Brain microvascular endothelial cell (primary cell): Measurements from ENCODE around the gene NFE2L3.
"Not testable (repeated sequence)": the region's sequence is repeated elsewhere in the genome, so short reads cannot be mapped to it uniquely, and the experiment has no call there.

Source experiments
- DNase-seq: peaks from one replicate; pipeline ENCODE4 v3.0.0-alpha.2; 2020
- H3K27ac ChIP-seq: fragments of 250-450 bp; sonication (Bioruptor Pico); 2 replicates; pipeline ENCODE4 v1.5.1; 2020; ENCODE audit warnings: mild to moderate bottlenecking, moderate library complexity
- H3K27me3 ChIP-seq: fragments of 250-450 bp; sonication (Bioruptor Pico); replicated peaks from 2 replicates; pipeline ENCODE4 v1.5.1; 2020; ENCODE audit warnings: mild to moderate bottlenecking
- H3K36me3 ChIP-seq: fragments of 250-450 bp; sonication (Bioruptor Pico); replicated peaks from 2 replicates; pipeline ENCODE4 v1.5.1; 2020; ENCODE audit warnings: mild to moderate bottlenecking
- H3K4me3 ChIP-seq: 2 replicates; pipeline ENCODE4 v1.5.1; 2011; ENCODE audit warnings: low read depth, mild to moderate bottlenecking, control low read depth, low read length, moderate library complexity
- in situ Hi-C: cut with HindIII; loops from 2 replicates; pipeline ENCODE4 v1.10.0; 2017; ENCODE audit warnings: low sequenced_read_pairs, low pct_ligation_motif_present
- TF ChIP-seq, protein P1 (sequence below): IDR thresholded peaks from 2 replicates; pipeline ENCODE4 v1.5.1; 2011; ENCODE audit warnings: low read depth, mild to moderate bottlenecking, moderate library complexity, low read length, control low read depth, inconsistent platforms; ENCODE audit errors: missing control alignments

NFE2L3 gene

DNA sequence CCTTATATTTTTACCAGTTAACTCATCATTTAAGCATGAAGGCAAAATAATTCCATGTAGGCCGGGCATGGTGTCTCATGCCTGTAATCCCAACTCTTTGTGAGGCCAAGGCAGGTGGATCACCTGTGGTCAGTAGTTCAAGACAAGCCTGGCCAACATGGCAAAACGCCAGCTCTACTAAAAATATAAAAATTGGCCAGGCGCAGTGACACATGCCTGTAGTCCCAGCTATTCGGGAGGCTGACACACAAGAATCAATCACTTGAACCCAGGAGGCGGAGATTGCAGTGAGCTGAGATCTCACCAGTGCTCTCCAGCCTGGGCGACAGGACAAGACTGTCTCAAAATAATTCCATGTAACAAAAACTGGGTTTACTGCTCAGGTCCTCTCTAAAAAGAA, 30.3 kb downstream of the NFE2L3 start:
- H3K4me3 ChIP-seq = no peak overlapping the region
- in situ Hi-C loops = no loop called here
- no peak for DNase-seq
- H3K27me3 ChIP-seq = no peaks in the 10 kb centered on the region
- H3K27ac ChIP-seq = no peak overlapping the region
- TF ChIP-seq, protein P1, sequence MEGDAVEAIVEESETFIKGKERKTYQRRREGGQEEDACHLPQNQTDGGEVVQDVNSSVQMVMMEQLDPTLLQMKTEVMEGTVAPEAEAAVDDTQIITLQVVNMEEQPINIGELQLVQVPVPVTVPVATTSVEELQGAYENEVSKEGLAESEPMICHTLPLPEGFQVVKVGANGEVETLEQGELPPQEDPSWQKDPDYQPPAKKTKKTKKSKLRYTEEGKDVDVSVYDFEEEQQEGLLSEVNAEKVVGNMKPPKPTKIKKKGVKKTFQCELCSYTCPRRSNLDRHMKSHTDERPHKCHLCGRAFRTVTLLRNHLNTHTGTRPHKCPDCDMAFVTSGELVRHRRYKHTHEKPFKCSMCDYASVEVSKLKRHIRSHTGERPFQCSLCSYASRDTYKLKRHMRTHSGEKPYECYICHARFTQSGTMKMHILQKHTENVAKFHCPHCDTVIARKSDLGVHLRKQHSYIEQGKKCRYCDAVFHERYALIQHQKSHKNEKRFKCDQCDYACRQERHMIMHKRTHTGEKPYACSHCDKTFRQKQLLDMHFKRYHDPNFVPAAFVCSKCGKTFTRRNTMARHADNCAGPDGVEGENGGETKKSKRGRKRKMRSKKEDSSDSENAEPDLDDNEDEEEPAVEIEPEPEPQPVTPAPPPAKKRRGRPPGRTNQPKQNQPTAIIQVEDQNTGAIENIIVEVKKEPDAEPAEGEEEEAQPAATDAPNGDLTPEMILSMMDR = no peak
- no peaks in the 10 kb centered on the region for H3K36me3 ChIP-seq

DNA sequence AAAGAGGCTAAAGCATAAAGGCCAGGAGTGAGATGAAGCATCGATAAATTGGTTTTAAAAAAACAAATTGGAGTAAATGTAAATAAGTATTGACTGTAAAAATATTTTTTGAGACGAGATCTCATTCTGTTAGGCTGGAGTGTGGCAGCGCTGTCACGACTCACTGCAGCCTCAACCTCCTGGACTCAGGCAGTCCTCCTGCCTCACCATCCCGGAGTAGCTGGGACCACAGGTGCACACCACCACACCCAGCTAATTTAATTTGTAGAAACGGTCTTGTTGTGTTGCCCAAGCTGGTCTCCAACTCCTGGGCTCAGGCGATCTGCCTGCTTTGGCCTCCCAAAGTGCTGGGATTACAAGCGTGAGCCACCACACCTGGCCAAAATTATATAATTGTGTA, 30.7 kb downstream of the NFE2L3 start:
- peaks cover 2% of the 10 kb centered on the region for H3K36me3 ChIP-seq
- no peak overlapping the region for H3K4me3 ChIP-seq
- no peak for DNase-seq
- TF ChIP-seq, protein P1 = no peak
- H3K27ac ChIP-seq = no peak overlapping the region
- H3K27me3 ChIP-seq = no peaks in the 10 kb centered on the region
- in situ Hi-C loops = no loop called here

DNA sequence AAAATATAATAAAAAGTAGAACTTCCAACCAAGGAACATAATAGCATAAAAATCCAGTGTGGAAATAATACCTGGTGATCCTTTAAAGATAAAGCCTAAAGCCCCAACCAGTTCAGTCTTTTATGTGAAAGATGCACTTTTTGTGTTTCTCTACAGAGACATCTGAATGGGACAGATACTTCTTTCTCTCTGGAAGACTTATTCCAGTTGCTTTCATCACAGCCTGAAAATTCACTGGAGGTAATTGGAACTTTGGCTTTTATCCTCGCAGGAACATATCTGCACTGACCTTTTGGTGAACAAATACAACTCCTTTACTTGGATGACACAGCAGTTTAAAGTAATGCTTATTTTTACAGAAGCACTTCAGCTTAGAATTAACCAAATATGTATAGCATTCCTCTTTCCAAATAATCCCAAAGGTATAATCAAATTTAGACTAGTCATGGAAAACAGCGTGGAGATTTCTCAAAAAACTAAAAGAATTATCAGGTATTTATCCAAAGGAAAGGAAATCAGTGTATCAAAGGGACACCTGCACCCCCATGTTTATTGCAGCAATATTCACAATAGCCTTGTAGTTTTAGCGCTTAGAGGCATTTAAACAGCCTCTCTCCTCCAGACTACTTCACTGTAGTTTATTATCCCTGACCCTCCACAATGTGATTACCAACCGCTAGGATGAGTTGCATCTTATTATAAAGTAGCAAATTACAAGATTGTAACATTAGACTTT, 31.7 kb downstream of the NFE2L3 start:
- DNase-seq = no peak
- Histone ChIP-seq H3K27me3 (no peaks in the 10 kb centered on the region), H3K4me3 (no peak overlapping the region), H3K27ac (no peak overlapping the region), H3K36me3 (peaks cover 11% of the 10 kb centered on the region)
- TF ChIP-seq, protein P1 = no peak
- in situ Hi-C loops = no loop called here

DNA sequence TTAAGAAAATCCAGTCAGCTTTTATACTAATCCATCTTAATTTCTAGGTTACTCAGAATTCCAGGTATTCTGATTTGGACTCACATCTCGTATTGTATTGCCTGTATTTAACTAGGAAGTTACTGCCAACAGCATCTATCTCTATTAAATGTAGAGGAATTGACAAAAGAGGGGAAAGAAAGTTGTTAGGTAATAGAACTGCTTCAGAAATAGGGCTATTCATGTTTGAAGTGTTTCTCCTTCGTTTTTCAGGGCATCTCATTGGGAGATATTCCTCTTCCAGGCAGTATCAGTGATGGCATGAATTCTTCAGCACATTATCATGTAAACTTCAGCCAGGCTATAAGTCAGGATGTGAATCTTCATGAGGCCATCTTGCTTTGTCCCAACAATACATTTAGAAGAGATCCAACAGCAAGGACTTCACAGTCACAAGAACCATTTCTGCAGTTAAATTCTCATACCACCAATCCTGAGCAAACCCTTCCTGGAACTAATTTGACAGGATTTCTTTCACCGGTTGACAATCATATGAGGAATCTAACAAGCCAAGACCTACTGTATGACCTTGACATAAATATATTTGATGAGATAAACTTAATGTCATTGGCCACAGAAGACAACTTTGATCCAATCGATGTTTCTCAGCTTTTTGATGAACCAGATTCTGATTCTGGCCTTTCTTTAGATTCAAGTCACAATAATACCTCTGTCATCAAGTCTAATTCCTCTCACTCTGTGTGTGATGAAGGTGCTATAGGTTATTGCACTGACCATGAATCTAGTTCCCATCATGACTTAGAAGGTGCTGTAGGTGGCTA, 32.5 kb downstream of the NFE2L3 start:
- in situ Hi-C loops, DNase-seq, H3K27ac ChIP-seq, H3K4me3 ChIP-seq, H3K27me3 ChIP-seq: not testable (repeated sequence)
- peaks cover 19% of the 10 kb centered on the region for H3K36me3 ChIP-seq

DNA sequence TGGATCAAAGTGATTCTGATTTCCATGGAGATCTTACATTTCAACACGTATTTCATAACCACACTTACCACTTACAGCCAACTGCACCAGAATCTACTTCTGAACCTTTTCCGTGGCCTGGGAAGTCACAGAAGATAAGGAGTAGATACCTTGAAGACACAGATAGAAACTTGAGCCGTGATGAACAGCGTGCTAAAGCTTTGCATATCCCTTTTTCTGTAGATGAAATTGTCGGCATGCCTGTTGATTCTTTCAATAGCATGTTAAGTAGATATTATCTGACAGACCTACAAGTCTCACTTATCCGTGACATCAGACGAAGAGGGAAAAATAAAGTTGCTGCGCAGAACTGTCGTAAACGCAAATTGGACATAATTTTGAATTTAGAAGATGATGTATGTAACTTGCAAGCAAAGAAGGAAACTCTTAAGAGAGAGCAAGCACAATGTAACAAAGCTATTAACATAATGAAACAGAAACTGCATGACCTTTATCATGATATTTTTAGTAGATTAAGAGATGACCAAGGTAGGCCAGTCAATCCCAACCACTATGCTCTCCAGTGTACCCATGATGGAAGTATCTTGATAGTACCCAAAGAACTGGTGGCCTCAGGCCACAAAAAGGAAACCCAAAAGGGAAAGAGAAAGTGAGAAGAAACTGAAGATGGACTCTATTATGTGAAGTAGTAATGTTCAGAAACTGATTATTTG, 33.3 kb downstream of the NFE2L3 start:
- DNase-seq = no peak
- in situ Hi-C loops = no loop called here
- Histone ChIP-seq H3K36me3 (peaks cover 25% of the 10 kb centered on the region), H3K4me3 (no peak overlapping the region), H3K27me3 (no peaks in the 10 kb centered on the region), H3K27ac (no peak overlapping the region)
- TF ChIP-seq, protein P1 = no peak

DNA sequence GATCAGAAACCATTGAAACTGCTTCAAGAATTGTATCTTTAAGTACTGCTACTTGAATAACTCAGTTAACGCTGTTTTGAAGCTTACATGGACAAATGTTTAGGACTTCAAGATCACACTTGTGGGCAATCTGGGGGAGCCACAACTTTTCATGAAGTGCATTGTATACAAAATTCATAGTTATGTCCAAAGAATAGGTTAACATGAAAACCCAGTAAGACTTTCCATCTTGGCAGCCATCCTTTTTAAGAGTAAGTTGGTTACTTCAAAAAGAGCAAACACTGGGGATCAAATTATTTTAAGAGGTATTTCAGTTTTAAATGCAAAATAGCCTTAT, 33.8 kb downstream of the NFE2L3 start:
- in situ Hi-C loops = no loop called here
- TF ChIP-seq, protein P1 = no peak
- DNase-seq = no peak
- no peak overlapping the region for H3K27ac ChIP-seq
- peaks cover 30% of the 10 kb centered on the region for H3K36me3 ChIP-seq
- no peaks in the 10 kb centered on the region for H3K27me3 ChIP-seq
- H3K4me3 ChIP-seq = no peak overlapping the region
